NCI-H69 (cell line): ENCODE results near the gene SMARCC2.
"Not testable (repeated sequence)": the region's sequence is repeated elsewhere in the genome, so short reads cannot be mapped to it uniquely, and the experiment has no call there.

Experiments used
- DNase-seq: peaks from one replicate; lab custom pipeline; 2025; lab: John Stamatoyannopoulos, UW

SMARCC2 gene

GRCh38 chr12:56208006-56208405, 18.7 kb upstream of the SMARCC2 start:
- no peak for DNase-seq

- peak; percentile 47 for DNase-seq
These were observed 17.3 kb upstream of the SMARCC2 start for GRCh38 chr12:56206452-56207166.

- DNase-seq: no peak
These were observed 16.2 kb upstream of the SMARCC2 start for GRCh38 chr12:56205445-56205844.

GRCh38 chr12:56204275-56204674, 15.0 kb upstream of the SMARCC2 start:
- DNase-seq: no peak

GRCh38 chr12:56202838-56203237, 13.6 kb upstream of the SMARCC2 start:
- DNase-seq: no peak

- no peak for DNase-seq
These were observed 13.1 kb upstream of the SMARCC2 start for GRCh38 chr12:56202366-56202765.

GRCh38 chr12:56198836-56199235, 9.6 kb upstream of the SMARCC2 start:
- DNase-seq: no peak

GRCh38 chr12:56197921-56198635, 8.8 kb upstream of the SMARCC2 start:
- DNase-seq: no peak

- DNase-seq: not testable (repeated sequence)
These were observed 7.7 kb upstream of the SMARCC2 start for GRCh38 chr12:56196818-56197550.

GRCh38 chr12:56193025-56193578, 3.8 kb upstream of the SMARCC2 start:
- peak; percentile 94 for DNase-seq

GRCh38 chr12:56192582-56192981, 3.3 kb upstream of the SMARCC2 start:
- DNase-seq: no peak

GRCh38 chr12:56190695-56191155, 1.4 kb upstream of the SMARCC2 start:
- DNase-seq: peak; percentile 66

- peak; percentile 92 for DNase-seq
These were observed 823 bp upstream of the SMARCC2 start for GRCh38 chr12:56189918-56190694.

GRCh38 chr12:56188778-56189098, 545 bp downstream of the SMARCC2 start:
- peak; percentile 73 for DNase-seq

GRCh38 chr12:56188131-56188777, 1.0 kb downstream of the SMARCC2 start:
- peak; percentile 46 for DNase-seq

GRCh38 chr12:56186957-56187356, 2.3 kb downstream of the SMARCC2 start:
- DNase-seq: no peak

GRCh38 chr12:56178347-56178746, 10.9 kb downstream of the SMARCC2 start:
- no peak for DNase-seq

- DNase-seq: no peak
These were observed 16.4 kb downstream of the SMARCC2 start for GRCh38 chr12:56172839-56173238.

GRCh38 chr12:56169229-56169759, 20.0 kb downstream of the SMARCC2 start:
- DNase-seq: no peak

GRCh38 chr12:56165369-56165768, 23.9 kb downstream of the SMARCC2 start:
- DNase-seq: no peak

GRCh38 chr12:56164345-56164729, 24.9 kb downstream of the SMARCC2 start:
- no peak for DNase-seq
